NCI-H1417 (cell line): ENCODE measurements around the gene ACTL8.

ENCODE experiments used
- DNase-seq, 3 experiments: peaks; one replicate each; lab custom pipeline; 2025; lab: John Stamatoyannopoulos, UW

ACTL8 gene

DNA sequence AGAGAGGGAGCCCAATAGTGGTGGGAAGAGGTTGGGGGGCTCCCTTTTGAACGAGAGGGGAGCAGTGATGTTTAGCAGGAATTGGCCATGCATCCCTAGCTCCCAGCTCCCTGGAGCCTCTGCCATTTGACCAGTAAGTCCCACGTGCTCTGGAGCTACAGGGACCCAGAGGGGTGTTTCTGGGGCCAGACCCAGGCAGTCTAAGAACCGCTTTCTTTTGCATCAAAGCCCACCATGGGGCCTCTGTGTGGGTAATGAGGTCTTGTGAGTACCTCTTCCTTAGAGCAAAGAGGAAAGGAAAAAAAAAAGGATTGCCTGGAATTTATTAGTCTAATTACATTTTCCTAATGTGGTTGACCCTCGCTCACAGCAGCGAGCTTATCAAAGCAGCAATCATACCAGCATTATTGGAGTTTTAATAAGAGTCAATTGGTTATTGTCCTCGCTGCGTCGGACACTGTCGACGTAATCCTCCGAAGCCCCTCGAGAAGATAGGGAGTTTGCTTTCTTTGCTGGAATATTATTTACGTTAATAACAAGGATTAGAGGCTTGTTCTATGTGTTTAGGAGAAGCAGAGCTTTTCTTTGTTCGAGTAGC, 17.6 kb downstream of the ACTL8 start:
- no peak for DNase-seq

DNA sequence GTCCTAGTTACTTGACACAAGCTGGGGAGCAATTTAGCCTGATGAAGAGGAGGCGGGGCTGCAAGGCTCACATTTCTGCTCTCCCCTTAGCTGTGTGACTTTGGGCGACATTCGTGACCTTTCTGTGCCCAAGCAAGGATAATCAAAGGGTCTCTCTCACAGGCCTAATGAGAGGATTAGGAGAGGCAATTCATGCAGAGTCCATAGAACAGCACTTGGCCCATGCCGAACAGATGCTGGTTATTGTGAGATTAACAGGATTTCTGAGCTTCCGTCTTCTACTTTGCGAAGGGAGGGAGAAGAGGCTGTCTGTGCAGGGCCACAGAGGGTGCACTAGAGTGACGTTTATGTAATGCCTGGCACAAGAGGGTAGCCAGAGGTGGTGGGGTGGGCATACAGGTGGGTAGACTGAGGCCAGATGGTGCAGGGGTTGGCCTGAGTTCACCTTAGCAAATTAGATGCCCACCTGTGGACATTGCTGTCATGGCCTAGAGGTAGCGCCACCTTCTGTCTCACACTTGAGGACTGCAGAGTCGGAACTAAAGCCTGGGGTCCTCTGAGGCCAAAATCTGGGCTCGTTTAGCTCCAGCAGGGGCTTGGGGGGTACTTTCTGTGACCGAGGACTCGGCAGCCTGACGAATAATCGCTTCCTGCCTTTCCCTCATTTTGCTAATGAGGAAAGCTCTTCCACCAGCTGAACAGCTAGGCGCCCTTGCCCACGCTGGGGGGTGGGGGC, 18.6 kb downstream of the ACTL8 start:
- no peak for DNase-seq

DNA sequence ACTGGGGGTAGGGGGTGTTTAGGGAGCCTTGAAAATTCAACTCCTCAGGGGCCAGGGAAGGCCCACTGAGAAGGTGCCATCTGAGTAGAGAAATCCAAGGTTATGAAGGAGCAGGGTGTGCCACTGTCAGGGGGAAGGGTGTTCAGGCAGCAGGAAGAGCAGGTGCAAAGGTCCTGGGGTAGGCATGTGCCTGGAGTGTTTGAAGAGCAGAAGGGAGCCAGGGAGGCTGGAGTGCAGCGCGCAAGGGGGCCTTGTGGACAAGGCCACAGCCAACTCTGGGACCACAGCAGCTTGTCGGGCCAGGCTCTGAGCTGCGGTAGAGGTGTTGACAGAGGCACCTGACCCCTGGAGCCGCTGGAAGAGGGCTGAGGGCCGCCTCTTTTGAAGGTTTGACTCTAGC, 19.3 kb downstream of the ACTL8 start:
- DNase-seq: no peak

DNA sequence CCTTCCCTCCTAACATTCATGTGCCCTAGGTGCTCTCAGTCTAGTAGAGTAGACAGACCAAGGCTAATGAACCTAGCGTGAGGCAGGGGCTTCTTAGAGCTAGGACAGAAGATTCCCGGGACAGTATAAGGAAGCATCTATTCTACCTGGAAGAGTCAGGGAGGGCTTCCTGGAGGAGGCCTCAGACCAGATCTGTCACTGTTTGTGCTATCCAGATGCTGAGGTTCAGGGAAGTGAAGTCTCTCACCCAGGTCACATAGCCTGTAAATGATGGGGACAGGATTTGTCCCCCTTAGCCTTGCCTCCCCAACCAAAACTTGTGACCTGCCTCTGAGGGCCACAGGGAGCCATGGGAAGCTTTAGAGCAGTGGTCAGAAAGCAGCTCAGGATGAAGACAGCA, 20.7 kb downstream of the ACTL8 start:
- DNase-seq: no peak

DNA sequence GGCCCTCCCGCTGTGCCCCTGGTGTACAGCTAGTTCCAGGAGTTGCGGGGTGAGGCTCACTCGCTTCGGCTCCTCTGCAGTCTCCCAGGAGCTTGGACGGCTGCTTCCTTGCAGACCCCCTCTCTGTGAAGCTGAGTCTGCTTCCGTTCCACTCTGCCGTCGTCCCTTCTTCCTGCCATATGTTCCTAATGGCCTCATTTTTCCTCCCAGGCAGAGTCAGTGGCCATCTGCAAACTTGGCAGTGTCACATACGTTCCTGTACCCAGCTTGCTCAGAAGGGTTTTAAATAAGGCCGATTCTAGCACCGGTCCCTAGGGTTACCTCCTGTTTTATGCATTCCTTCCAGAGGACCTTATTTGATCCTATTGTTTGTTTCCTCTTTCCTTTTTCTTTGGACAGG, 21.3 kb downstream of the ACTL8 start:
- no peak for DNase-seq

DNA sequence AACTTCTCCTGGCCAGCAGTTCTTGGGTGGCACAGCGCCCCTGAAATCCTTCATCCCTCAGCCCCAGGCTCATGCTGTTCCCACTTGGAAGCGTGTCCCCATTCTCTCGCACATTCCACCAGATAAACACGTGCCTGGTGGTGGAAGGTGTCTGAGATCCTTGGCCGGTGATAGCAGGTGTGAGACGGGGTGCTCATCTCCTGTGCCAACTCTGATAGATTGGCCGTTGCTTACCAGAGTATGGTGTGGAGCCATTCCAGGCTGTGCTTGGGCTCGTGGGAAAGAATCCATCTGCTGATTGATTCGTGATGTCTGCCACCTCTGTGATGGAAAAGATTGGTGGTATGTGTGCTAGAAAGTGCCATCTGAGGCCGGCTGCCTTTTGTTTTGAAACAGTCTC, 22.2 kb downstream of the ACTL8 start:
- no peak for DNase-seq

DNA sequence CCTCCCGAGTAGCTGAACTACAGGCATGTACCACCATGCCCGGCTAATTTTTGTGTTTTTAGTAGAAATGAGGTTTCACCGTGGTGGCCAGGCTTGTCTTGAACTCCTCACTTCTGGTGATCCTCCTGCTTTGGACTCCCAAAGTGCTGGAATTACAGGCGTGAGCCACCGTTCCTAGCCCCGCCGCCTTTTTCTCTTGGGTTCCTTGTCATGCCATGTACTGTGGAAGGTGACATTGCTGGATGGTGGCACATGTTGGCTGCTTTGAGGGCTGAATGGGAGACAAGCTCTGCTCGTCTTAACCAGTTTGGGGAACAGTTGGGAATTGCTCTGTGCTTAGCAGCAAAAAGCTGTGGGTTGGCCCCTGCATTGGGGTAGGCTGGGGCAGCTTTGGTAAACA, 22.7 kb downstream of the ACTL8 start:
- DNase-seq: no peak

DNA sequence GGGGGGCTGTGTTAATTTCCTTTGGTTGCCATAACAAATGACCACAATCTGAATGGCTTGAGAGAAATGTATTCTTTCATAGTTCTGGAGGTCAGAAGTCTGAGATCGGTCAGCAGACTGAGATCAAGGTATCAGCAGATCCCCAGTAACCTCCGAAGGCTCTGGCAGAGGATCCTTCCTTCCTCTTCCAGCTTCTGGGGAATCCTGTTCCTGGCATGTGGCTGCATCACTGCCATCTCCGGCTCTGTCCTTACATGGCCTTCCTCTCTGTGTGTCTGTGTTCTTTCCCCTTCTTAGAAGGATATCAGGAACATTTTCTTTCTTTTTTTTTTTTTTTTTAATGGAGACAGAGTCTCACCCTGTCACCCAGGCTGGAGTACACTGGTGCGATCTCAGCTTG, 25.8 kb downstream of the ACTL8 start:
- DNase-seq: no peak

DNA sequence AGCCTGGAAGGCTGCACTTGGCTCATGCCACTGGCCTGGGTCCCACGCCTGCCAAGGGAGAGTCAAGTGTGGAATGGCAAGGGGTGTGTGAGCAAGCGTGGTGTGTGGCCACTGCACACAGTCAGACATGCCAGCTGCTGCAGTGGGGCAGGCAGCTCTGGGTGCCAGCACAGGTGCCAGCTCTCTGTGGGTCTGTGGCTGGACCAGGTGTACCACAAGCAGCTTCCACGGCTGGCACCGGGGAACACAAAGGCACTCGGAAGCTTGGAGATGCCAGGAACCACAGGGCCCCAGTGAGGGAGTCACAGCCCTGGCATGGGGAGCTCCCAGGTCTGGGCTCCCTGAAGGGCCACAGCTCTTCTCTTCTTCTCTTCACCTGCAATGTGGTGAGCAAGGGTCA, 34.8 kb downstream of the ACTL8 start:
- DNase-seq: no peak

DNA sequence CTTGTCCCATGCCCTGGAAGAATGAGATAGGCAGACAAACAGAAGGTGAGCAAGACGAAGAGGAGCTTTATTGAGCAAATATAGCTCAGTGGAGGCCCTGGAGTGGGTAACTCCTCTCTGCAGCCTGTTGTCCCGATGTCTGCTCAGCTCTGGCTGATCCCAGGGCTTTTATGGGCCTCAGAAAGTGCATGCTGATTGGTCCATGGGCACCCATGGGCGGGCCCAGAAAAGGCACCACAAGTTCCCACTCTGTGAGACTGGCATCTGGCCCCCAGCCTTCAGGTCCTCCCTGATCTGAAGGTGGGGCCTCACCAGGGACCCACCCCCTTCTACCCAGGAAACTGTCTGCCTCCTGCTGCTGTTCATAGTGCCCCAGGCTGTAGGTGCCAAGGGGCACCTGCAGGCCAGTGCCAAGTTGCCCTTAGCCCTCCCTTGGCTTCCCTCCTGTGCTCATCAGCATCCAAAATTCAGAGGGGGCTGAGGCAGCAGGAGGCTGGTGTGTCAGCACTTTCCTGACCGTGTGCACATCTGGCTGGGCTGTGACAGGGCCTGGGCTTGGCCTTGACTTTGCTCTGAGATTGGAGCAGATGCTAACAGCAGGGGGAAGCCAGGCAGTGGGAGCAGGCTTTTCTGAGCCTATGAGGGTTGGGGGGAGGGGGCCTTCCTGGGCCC, 35.4 kb downstream of the ACTL8 start:
- no peak for DNase-seq

DNA sequence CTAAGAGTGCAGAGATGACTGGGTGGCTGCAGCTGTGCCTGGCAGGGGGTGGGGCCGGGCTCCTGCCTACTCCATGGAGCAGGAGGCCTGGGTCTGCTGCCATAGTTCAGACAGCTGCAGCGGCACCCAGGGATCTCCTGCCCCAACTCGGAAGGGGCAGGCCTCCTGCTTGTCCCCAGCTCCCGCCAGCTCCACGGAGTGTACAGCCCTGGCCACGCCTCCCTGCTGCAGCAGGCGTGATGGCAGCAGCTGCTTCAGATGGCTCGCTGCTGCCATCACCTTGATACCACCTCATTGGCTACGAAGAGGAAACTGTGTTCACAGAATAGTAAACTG, 35.9 kb downstream of the ACTL8 start:
- DNase-seq: no peak

DNA sequence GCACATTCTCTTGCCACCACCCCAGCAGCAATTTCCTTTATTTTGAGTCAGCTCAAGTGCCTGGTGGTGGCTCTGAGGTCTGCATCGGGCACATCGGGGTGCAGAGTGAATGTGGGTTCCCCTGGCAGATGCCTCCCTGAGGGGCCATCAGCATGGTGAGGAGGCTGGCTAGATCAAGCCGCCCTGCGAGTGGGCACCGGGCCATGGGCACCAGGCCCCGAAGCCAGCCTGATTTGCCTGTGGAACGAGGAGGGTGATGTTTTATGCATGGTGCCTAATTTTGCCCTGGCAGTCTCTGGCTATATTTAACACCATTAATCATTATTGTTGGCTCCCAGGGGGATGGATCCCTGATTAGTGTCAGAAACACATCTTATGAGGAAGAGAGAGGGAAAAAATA, 36.3 kb downstream of the ACTL8 start:
- no peak for DNase-seq

DNA sequence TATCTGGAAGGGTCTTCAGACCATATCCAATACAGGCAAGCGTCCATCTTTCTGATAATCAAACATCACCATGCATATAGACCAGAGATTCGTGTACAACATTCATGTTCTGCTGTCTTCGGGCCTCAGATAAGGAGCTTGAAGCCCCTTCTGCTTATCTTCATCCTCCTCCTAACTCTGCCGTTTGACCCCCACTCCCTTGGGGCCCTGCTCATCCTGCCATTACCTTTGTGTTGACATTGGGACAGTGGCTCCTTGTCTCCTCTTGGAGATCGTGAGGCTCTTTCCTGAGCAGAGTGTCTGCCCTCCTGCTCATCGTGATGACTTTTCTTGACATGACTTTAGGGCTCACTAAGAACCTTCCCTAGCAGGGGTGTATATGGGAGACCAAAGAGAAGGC, 37.3 kb downstream of the ACTL8 start:
- no peak for DNase-seq

DNA sequence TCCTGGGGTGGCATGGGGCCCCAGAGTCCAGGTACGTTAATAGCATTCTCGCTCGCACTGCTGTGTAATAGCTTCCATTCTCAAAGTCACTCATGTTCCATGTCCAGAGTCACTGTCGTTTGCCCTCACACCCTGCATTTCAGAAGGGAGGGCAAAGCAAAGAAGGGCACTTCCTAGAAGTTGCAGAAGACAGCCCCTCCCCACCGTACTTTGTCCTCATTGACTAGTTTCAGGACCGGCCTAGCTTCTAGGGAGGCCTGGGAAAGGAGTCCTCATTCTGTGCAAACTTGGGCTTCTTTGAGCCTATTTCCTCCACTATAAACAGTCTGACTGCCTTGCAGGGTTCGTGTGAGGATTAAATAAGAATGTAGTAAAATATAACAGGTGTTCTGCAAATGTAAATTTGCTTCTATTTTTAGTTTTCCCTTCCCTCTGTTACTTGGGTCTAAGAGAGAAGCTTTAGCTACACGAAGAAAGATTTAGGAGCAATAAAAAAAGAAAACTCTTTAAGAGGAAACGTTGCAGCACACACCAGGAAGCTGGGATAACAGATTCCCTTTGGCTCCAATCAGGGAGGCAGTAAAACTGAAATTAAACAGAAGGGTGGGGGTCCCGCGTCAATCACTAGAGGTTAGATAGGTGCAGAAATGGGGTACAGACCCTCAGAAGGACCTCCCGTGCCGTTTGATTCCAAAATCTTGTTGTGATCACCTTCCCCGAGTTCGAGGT, 40.1 kb downstream of the ACTL8 start:
- no peak for DNase-seq

DNA sequence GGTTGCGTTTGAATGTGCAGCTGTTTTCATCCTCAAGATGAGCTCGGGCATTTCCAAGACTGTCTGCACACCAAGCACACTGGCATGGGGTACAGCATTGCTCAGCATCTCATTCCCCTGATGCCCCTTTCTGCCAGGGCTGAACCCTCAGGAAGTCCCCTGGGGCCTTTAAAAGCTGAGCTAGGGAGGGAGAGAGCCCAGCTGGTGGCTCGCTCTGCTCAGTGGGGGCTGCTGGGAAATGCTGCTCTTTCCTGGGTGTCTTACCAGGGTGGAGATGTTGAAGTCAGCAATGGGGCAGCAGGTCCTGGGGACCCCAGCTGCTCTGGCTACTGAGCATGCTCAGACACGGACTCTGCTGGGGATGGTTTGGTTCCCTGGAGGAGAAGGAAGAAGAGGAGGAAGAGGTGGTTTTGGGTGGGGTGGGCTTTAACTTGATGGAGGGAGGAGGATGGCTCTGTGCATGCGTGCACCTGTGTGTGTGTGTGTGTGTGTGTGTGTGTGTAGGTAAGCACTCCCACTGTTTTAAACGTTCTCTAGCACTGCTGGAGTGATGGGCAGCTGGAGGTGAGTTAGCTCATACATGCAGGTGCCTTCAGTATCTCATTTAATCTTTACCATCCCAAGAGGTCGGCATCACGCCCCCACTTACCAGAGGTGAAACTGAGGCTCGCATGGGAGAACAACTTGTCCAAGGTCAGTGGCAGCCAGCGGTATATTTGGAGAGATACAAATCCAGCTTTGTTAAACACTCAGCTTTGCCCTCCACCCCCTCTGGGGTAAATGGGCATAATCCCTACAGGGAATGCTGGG, 40.9 kb downstream of the ACTL8 start:
- no peak for DNase-seq

DNA sequence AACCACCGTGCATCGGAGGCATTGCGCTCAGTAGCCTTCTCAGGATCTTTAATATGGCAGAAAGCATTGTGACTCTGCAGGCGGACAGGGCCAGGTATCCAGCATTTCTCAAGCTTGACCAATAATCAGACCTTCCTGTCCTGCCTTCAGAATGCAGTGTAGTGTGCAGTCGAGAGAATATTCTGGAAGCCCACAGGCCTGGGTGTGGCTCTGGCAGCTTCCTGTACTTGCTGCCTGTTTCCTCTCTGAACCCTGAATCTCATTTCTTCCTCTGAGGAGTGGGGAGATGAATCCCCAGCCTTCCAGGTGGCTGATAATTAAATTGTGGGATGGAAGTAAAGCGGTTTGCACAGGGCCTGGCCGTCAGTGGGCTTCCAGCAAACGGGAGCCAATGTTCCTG, 42.3 kb downstream of the ACTL8 start:
- no peak for DNase-seq

DNA sequence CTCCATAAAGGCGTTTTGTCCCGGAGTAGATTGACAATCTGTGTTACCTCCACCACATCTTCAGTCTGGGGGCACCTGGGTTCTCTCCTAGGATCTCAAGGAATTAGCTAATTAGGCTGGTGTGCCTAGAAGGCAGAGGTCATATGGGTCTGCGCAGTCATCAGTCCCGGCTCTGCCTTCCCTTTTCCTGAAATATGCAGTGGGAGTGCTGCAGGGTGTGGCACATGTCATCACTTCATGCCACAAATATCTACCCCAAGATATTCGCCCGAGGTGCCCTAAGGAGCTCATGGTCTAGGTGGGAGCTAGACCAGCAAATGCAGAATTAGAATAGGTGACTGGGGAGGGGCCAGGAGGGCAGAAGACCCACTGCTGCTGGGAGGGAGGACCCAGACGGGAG, 42.9 kb downstream of the ACTL8 start:
- DNase-seq: no peak

DNA sequence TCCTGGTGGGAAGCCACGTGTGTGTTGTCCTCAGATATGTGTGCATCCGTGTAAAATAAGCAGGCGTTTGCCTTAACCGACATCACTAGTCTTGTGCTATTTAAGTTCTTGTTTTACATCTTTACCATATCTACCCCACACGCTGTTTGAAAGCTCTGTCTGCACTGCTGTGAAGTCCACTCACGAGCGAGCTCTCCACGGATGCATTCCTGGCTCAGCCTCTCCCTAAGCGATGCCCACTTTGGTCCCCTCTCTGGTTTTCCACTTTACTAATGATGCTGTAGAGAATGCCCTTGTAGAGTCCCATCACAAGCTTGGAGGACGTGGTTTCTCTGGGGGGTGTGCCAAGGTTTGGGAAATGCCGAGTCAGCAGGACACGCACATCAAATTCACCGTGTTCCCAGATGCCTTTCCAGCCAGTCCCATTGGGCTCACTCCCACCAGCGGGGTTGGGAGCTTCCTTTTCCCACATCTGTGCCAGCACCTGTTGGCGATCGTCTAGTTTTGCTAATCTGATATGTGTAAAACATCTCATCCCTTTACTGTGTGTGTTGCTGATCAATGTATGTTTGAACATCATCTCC, 43.8 kb downstream of the ACTL8 start:
- DNase-seq: no peak

DNA sequence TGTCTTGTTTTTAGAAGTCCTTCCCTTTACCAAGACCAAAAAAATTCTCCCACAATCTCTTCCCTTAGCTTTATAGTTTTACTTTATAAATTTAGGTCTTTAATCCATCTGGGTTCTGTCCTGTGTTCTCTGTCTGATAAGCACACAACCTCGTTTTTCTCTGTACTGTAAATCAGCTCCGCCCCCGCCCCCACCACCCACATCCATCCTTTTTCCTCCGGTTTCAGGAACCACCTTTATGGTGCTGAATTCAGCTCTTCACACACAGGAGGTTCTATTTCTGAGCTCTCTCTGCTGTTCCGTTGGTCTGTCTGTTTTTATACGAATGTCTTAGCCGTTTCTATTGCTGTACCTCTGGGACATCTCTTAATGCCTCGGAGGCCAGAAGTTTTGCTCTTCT, 44.5 kb downstream of the ACTL8 start:
- peak in 1 of 3 experiments; percentile 1 for DNase-seq

DNA sequence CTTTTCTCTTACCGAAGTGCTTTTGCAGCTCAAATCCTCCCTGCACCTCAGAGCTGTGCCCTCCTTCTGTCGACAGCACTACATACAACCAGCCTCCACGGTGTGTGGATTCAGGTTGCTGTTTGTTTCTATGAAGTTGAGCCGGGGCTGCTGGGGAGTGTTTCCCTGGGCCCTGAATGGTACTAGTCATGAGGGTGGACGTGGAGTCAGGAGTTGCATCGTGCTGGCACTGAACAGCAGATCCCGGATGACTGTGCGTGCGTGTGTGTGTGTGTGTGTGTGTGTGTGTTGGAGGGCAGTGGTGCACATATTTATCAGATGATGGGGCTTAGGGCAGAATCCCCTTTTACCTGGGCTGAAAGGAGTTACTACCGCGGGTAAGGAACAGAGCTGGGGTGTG, 47.0 kb downstream of the ACTL8 start:
- DNase-seq: no peak

DNA sequence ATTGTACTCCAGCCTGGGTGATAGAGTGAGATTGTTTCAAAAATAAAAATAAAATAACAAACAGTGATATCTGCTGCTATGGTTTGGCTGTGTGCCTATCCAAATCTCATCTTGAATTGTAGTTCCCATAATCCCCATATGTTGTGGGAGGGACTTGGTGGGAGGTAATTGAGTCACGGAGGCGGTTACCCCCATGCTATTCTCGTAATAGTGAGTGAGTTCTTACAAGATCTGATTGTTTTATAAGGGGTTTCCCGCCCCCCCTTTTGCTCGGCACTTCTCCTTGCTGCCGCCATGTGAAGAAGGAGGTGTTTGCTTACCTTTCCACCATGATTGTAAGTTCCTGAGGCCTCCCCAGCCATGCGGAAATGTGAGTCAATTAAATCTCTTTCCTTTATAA, 47.8 kb downstream of the ACTL8 start:
- no peak for DNase-seq
